ENCODE data around the gene PBRM1. TPM values are rescaled to one million over a fixed set of nuclear protein-coding genes. Genes with fewer than 3 reads are reported as not detected.

Gene PBRM1
- total and polyA plus RNA-seq, 2 donors from 2014 or later = 4.1 to 56.2 TPM

DNA sequence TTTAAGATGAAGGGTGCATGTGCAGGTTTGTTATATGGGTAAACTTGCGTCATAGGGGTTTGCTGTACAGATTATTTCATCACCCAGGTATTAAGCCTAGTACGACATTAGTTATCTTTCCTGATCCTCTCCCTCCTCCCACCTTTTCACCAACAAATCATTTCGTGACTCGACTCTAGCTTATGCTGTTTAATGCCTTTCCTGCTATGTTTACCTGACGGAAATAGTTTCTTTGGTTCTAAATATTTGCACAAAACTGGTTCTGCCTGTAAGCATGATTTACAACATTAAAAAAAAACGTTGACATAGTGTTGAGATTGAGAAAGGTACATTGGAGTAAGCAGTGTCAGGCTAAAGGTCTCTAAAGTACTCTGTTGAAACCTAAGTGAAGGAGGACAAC lies 2.6 kb upstream of the PBRM1 start:
- Histone ChIP-seq H3K4me1 (ENCODE audit: control insufficient read depth in 2 of 3, insufficient read depth in 2 of 3, low read depth in 1 of 3, low read length in 3 of 3) (peaks cover 4 to 24% (median 13%) of the 10 kb centered on the region in 3 donors), H3K36me3 (ENCODE audit: control insufficient read depth in 2 of 3, insufficient read depth in 3 of 3, low read length in 3 of 3) (peaks cover 33 to 50% (median 42%) of the 10 kb centered on the region in 3 donors), H3K9me3 (ENCODE audit: control insufficient read depth in 2 of 3, insufficient read depth in 1 of 3, low read length in 3 of 3) (no peaks in the 10 kb centered on the region), H3K4me3 (ENCODE audit: low read length in 3 of 3) (no peak overlapping the region), H3K27me3 (ENCODE audit: control insufficient read depth, insufficient read depth, low read length) (no peaks in the 10 kb centered on the region), H3K9ac (ENCODE audit: low read length in 3 of 3) (no peak overlapping the region), H3K27ac (ENCODE audit: low read depth in 2 of 2, low read length in 2 of 2) (no peak overlapping the region)
- no peak for DNase-seq
- intact Hi-C loops (cut with DNase I) = no loop called here
- no peak for FAIRE-seq
- TF ChIP-seq CTCF (IDR thresholded peaks at IDR 0.05; ENCODE audit: borderline replicate concordance, extremely low read depth, insufficient read depth) = no peak

DNA sequence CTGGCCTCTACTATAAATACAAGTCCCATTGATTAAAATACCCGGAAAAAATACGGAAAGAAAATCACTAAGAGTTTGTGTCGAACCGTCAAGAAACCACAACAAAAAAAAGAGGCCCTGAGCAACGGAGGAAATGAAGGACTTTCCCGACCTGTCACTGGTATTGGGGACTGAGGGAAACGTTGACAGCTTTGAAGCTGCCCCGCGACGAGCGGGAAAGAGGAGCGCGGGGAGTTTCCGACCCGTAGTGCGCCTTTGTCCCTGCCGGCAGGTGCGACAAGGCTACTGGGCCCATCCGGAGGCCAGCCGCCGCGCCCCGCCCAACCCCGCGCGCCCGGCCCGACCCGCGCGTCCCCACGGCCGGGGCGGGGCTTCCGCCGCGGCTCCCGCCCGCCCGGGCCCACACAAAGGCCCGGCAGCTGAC lies 416 bp downstream of the PBRM1 start:
- peaks cover 4 to 28% (median 20%) of the 10 kb centered on the region in 3 donors for H3K4me1 ChIP-seq (ENCODE audit: control insufficient read depth in 2 of 3, insufficient read depth in 2 of 3, low read depth in 1 of 3, low read length in 3 of 3)
- peak overlapping the region; percentile 84 to 89 (median 85) for H3K9ac ChIP-seq (ENCODE audit: low read length in 3 of 3)
- H3K36me3 ChIP-seq (ENCODE audit: control insufficient read depth in 2 of 3, insufficient read depth in 3 of 3, low read length in 3 of 3) = peaks cover 24 to 31% (median 25%) of the 10 kb centered on the region in 3 donors
- H3K4me3 ChIP-seq (ENCODE audit: low read length in 3 of 3) = peak overlapping the region; percentile 90 to 93 (median 93)
- DNase-seq = peak; percentile 82 to 92 (median 88)
- H3K9me3 ChIP-seq (ENCODE audit: control insufficient read depth in 2 of 3, insufficient read depth in 1 of 3, low read length in 3 of 3) = no peaks in the 10 kb centered on the region
- FAIRE-seq = no peak
- intact Hi-C loops (cut with DNase I) = no loop called here
- H3K27me3 ChIP-seq (ENCODE audit: control insufficient read depth, insufficient read depth, low read length) = no peaks in the 10 kb centered on the region
- no peak for TF ChIP-seq CTCF (IDR thresholded peaks at IDR 0.05; ENCODE audit: borderline replicate concordance, extremely low read depth, insufficient read depth)
- peak overlapping the region; percentile 96 to 98 for H3K27ac ChIP-seq (ENCODE audit: low read depth in 2 of 2, low read length in 2 of 2)

DNA sequence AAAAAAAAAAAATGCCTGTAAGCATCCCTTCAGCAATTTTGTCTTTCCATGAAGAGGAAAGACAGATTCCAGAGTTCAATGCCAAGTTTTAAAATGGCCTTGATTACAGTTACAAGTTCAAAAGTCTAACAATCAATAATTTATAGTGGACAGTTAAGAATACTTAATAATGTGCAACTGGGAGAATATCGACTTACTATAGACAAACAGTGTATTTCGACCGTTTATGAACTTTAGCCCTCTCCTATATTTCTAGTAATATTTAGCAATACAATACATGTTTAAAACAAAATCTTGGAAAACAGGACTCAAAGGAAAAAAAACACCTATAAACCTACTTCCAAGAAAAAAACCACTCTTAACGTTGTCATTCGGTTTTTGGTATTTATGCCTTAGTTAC lies 1.5 kb downstream of the PBRM1 start:
- intact Hi-C loops (cut with DNase I) = no loop called here
- no peak for FAIRE-seq
- H3K4me1 ChIP-seq (ENCODE audit: control insufficient read depth in 2 of 3, insufficient read depth in 2 of 3, low read depth in 1 of 3, low read length in 3 of 3) = peaks cover 4 to 28% (median 22%) of the 10 kb centered on the region in 3 donors
- H3K36me3 ChIP-seq (ENCODE audit: control insufficient read depth in 2 of 3, insufficient read depth in 3 of 3, low read length in 3 of 3) = peaks cover 16 to 31% (median 21%) of the 10 kb centered on the region in 3 donors
- H3K27me3 ChIP-seq (ENCODE audit: control insufficient read depth, insufficient read depth, low read length) = no peaks in the 10 kb centered on the region
- H3K9ac ChIP-seq (ENCODE audit: low read length in 3 of 3) = no peak overlapping the region
- H3K4me3 ChIP-seq (ENCODE audit: low read length in 3 of 3) = peak overlapping the region in 2 of 3 donors; percentile 90 to 93
- H3K27ac ChIP-seq (ENCODE audit: low read depth in 2 of 2, low read length in 2 of 2) = no peak overlapping the region
- no peak for DNase-seq
- no peaks in the 10 kb centered on the region for H3K9me3 ChIP-seq (ENCODE audit: control insufficient read depth in 2 of 3, insufficient read depth in 1 of 3, low read length in 3 of 3)
- TF ChIP-seq CTCF (IDR thresholded peaks at IDR 0.05; ENCODE audit: borderline replicate concordance, extremely low read depth, insufficient read depth) = no peak

DNA sequence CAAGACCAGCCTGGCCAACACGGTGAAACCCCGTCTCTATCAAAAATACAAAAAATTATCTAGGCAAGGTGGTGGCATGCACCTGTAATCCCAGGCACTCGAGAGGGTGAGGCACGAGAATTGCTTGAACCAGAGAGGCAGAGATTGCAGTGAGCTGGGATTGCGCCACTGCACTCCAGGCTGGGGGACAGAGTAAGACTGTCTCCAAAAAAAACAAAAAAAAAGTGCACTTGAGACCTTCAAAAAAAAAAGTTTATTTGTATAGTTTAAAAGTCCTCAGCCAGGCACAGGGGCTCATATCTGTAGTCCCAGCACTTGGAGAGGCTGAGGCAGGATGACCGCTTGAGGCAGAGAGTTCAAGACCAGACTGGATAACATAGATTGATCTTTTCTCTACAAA lies 2.1 kb downstream of the PBRM1 start:
- Histone ChIP-seq H3K4me1 (ENCODE audit: control insufficient read depth in 2 of 3, insufficient read depth in 2 of 3, low read depth in 1 of 3, low read length in 3 of 3) (peaks cover 4 to 28% (median 22%) of the 10 kb centered on the region in 3 donors), H3K9ac (ENCODE audit: low read length in 3 of 3) (no peak overlapping the region), H3K27ac (ENCODE audit: low read depth in 2 of 2, low read length in 2 of 2) (no peak overlapping the region), H3K36me3 (ENCODE audit: control insufficient read depth in 2 of 3, insufficient read depth in 3 of 3, low read length in 3 of 3) (peaks cover 11 to 31% (median 20%) of the 10 kb centered on the region in 3 donors), H3K27me3 (ENCODE audit: control insufficient read depth, insufficient read depth, low read length) (no peaks in the 10 kb centered on the region), H3K9me3 (ENCODE audit: control insufficient read depth in 2 of 3, insufficient read depth in 1 of 3, low read length in 3 of 3) (no peaks in the 10 kb centered on the region), H3K4me3 (ENCODE audit: low read length in 3 of 3) (no peak overlapping the region)
- no peak for TF ChIP-seq CTCF (IDR thresholded peaks at IDR 0.05; ENCODE audit: borderline replicate concordance, extremely low read depth, insufficient read depth)
- intact Hi-C loops (cut with DNase I) = no loop called here
- DNase-seq (peak in 1 of 5 donors; percentile 74), FAIRE-seq (no peak)

Measured in kidney (tissue), 14 donors.